Measurements from ENCODE around the gene DBF4B. TPM values are rescaled to one million over a fixed set of nuclear protein-coding genes. Genes with fewer than 3 reads are reported as not detected.

Gene DBF4B
- total and polyA plus RNA-seq, 2 of the 13 experiments (the other 11 are each of a cell fraction or from before 2014, with no cell fraction given), result 11.7 to 13.2 TPM

- TF ChIP-seq MEF2D (CRISPR knock-in tag; IDR thresholded peaks at IDR 0.05) (no peak), ZNF644 (CRISPR knock-in tag; IDR thresholded peaks at IDR 0.05; ENCODE audit: low read depth) (no peak), NR2C2 (CRISPR knock-in tag; IDR thresholded peaks at IDR 0.05; ENCODE audit: borderline replicate concordance) (no peak), ARNT2 (CRISPR knock-in tag; IDR thresholded peaks at IDR 0.05; ENCODE audit: low read depth) (no peak; the same call in 1 of the 2 replicates), FOXA3 (CRISPR knock-in tag; IDR thresholded peaks at IDR 0.05) (no peak), SCMH1 (CRISPR knock-in tag; IDR thresholded peaks at IDR 0.05; ENCODE audit: borderline replicate concordance) (no peak), ZNF496 (CRISPR knock-in tag; IDR thresholded peaks at IDR 0.05; ENCODE audit: insufficient replicate concordance) (no peak), SKI (IDR thresholded peaks at IDR 0.05; ENCODE audit: partially characterized antibody) (no peak), ZNF816 (CRISPR knock-in tag; IDR thresholded peaks at IDR 0.05; ENCODE audit: borderline replicate concordance) (no peak), RNF219 (CRISPR knock-in tag; IDR thresholded peaks at IDR 0.05) (no peak), ZNF138 (CRISPR knock-in tag; IDR thresholded peaks at IDR 0.05; ENCODE audit: low read depth) (no peak), FOXP4 (CRISPR knock-in tag; IDR thresholded peaks at IDR 0.05) (0 out of 2 replicates have a peak, but pooled peaks have one; percentile 4), TAF1 (CRISPR knock-in tag; IDR thresholded peaks at IDR 0.05) (no peak), GTF3A (CRISPR knock-in tag; conservative IDR thresholded peaks at IDR 0.05) (no peak), ZNF549 (CRISPR knock-in tag; IDR thresholded peaks at IDR 0.05) (no peak), ZNF512B (CRISPR knock-in tag; IDR thresholded peaks at IDR 0.05; ENCODE audit: borderline replicate concordance) (no peak), ZNF501 (CRISPR knock-in tag; IDR thresholded peaks at IDR 0.05) (no peak), ZNF3 (CRISPR knock-in tag; IDR thresholded peaks at IDR 0.05) (no peak), GATAD2A (CRISPR knock-in tag; IDR thresholded peaks at IDR 0.05) (peak; percentile 59), ZNF18 (CRISPR knock-in tag; IDR thresholded peaks at IDR 0.05; ENCODE audit: insufficient replicate concordance) (no peak), HNRNPL (IDR thresholded peaks at IDR 0.05; ENCODE audit: low read depth, low read length) (0 out of 2 replicates have a peak, but pooled peaks have one; percentile 8)
Measured at GRCh38 chr17:44774271-44775135, 66.0 kb downstream of the DBF4B start (continued).

Data from HepG2 (cell line).